ENCODE results near the gene ACSS3. TPM values are rescaled to one million over a fixed set of nuclear protein-coding genes. Genes with fewer than 3 reads are reported as not detected.
"Not testable (repeated sequence)": the region's sequence is repeated elsewhere in the genome, so short reads cannot be mapped to it uniquely, and the experiment has no call there.

ACSS3 gene
- total and polyA plus RNA-seq, 2 donors, result 1.2 to 2.0 TPM

- Histone ChIP-seq H3K9me3 (ENCODE audit: control insufficient read depth in 2 of 2, insufficient read depth in 1 of 2, low read length in 1 of 2) (no peaks in the 10 kb centered on the region), H3K4me3 (ENCODE audit: low read length in 2 of 2) (no peak overlapping the region), H3K27ac (ENCODE audit: low read depth in 1 of 2, low read length in 1 of 2) (no peak overlapping the region), H3K36me3 (ENCODE audit: control insufficient read depth in 2 of 2, insufficient read depth in 2 of 2, low read length in 1 of 2) (no peaks in the 10 kb centered on the region), H3K4me1 (ENCODE audit: control insufficient read depth in 2 of 2, insufficient read depth in 2 of 2, low read length in 2 of 2) (no peaks in the 10 kb centered on the region), H3K27me3 (ENCODE audit: control insufficient read depth in 2 of 2, insufficient read depth in 1 of 2, low read length in 1 of 2) (no peaks in the 10 kb centered on the region)
- 82% methylated on average over 2 of the region's 2 CpGs for WGBS
- DNase-seq (ENCODE audit: low read depth in 6 of 9, low spot score in 9 of 9), result no peak
Observed at GRCh38 chr12:81172851-81173250, 95.0 kb downstream of the ACSS3 start.

- no peak overlapping the region for H3K4me3 ChIP-seq (ENCODE audit: low read length in 2 of 2)
- no peaks in the 10 kb centered on the region for H3K27me3 ChIP-seq (ENCODE audit: control insufficient read depth in 2 of 2, insufficient read depth in 1 of 2, low read length in 1 of 2)
- no peaks in the 10 kb centered on the region for H3K36me3 ChIP-seq (ENCODE audit: control insufficient read depth in 2 of 2, insufficient read depth in 2 of 2, low read length in 1 of 2)
- WGBS, result 86% methylated on average over 4 of the region's 4 CpGs
- no peak for DNase-seq (ENCODE audit: low read depth in 6 of 9, low spot score in 9 of 9)
- no peak overlapping the region for H3K27ac ChIP-seq (ENCODE audit: low read depth in 1 of 2, low read length in 1 of 2)
- H3K4me1 ChIP-seq (ENCODE audit: control insufficient read depth in 2 of 2, insufficient read depth in 2 of 2, low read length in 2 of 2), result no peaks in the 10 kb centered on the region
- no peaks in the 10 kb centered on the region for H3K9me3 ChIP-seq (ENCODE audit: control insufficient read depth in 2 of 2, insufficient read depth in 1 of 2, low read length in 1 of 2)
Observed at GRCh38 chr12:81174664-81175063, 96.8 kb downstream of the ACSS3 start.

GRCh38 chr12:81176796-81177195 is 98.9 kb downstream of the ACSS3 start:
- Histone ChIP-seq H3K9me3 (ENCODE audit: control insufficient read depth in 2 of 2, insufficient read depth in 1 of 2, low read length in 1 of 2) (no peaks in the 10 kb centered on the region), H3K4me3 (ENCODE audit: low read length in 2 of 2) (no peak overlapping the region), H3K36me3 (ENCODE audit: control insufficient read depth in 2 of 2, insufficient read depth in 2 of 2, low read length in 1 of 2) (no peaks in the 10 kb centered on the region), H3K27ac (ENCODE audit: low read depth in 1 of 2, low read length in 1 of 2) (no peak overlapping the region), H3K4me1 (ENCODE audit: control insufficient read depth in 2 of 2, insufficient read depth in 2 of 2, low read length in 2 of 2) (no peaks in the 10 kb centered on the region), H3K27me3 (ENCODE audit: control insufficient read depth in 2 of 2, insufficient read depth in 1 of 2, low read length in 1 of 2) (no peaks in the 10 kb centered on the region)
- 73% methylated on average over 1 of the region's 1 CpG for WGBS
- DNase-seq (ENCODE audit: low read depth in 6 of 9, low spot score in 9 of 9), result no peak

GRCh38 chr12:81181691-81182090 is 103.8 kb downstream of the ACSS3 start:
- no peak overlapping the region for H3K4me3 ChIP-seq (ENCODE audit: low read length in 2 of 2)
- WGBS, result 96% methylated on average over 2 of the region's 2 CpGs
- H3K4me1 ChIP-seq (ENCODE audit: control insufficient read depth in 2 of 2, insufficient read depth in 2 of 2, low read length in 2 of 2), result no peaks in the 10 kb centered on the region
- DNase-seq (ENCODE audit: low read depth in 6 of 9, low spot score in 9 of 9), result no peak
- H3K9me3 ChIP-seq (ENCODE audit: control insufficient read depth in 2 of 2, insufficient read depth in 1 of 2, low read length in 1 of 2), result no peaks in the 10 kb centered on the region
- H3K27me3 ChIP-seq (ENCODE audit: control insufficient read depth in 2 of 2, insufficient read depth in 1 of 2, low read length in 1 of 2), result no peaks in the 10 kb centered on the region
- H3K36me3 ChIP-seq (ENCODE audit: control insufficient read depth in 2 of 2, insufficient read depth in 2 of 2, low read length in 1 of 2), result no peaks in the 10 kb centered on the region
- H3K27ac ChIP-seq (ENCODE audit: low read depth in 1 of 2, low read length in 1 of 2), result no peak overlapping the region

GRCh38 chr12:81187686-81188085 is 109.8 kb downstream of the ACSS3 start:
- Histone ChIP-seq H3K27me3 (ENCODE audit: control insufficient read depth in 2 of 2, insufficient read depth in 1 of 2, low read length in 1 of 2) (no peaks in the 10 kb centered on the region), H3K4me3 (ENCODE audit: low read length in 2 of 2) (no peak overlapping the region), H3K36me3 (ENCODE audit: control insufficient read depth in 2 of 2, insufficient read depth in 2 of 2, low read length in 1 of 2) (no peaks in the 10 kb centered on the region), H3K9me3 (ENCODE audit: control insufficient read depth in 2 of 2, insufficient read depth in 1 of 2, low read length in 1 of 2) (no peaks in the 10 kb centered on the region), H3K4me1 (ENCODE audit: control insufficient read depth in 2 of 2, insufficient read depth in 2 of 2, low read length in 2 of 2) (no peaks in the 10 kb centered on the region), H3K27ac (ENCODE audit: low read depth in 1 of 2, low read length in 1 of 2) (no peak overlapping the region)
- 99% methylated on average over 1 of the region's 1 CpG for WGBS
- DNase-seq (ENCODE audit: low read depth in 6 of 9, low spot score in 9 of 9), result no peak

- no peaks in the 10 kb centered on the region for H3K27me3 ChIP-seq (ENCODE audit: control insufficient read depth in 2 of 2, insufficient read depth in 1 of 2, low read length in 1 of 2)
- WGBS, result 93% methylated on average over 3 of the region's 3 CpGs
- no peaks in the 10 kb centered on the region for H3K36me3 ChIP-seq (ENCODE audit: control insufficient read depth in 2 of 2, insufficient read depth in 2 of 2, low read length in 1 of 2)
- H3K4me1 ChIP-seq (ENCODE audit: control insufficient read depth in 2 of 2, insufficient read depth in 2 of 2, low read length in 2 of 2), result no peaks in the 10 kb centered on the region
- H3K27ac ChIP-seq (ENCODE audit: low read depth in 1 of 2, low read length in 1 of 2), result no peak overlapping the region
- H3K9me3 ChIP-seq (ENCODE audit: control insufficient read depth in 2 of 2, insufficient read depth in 1 of 2, low read length in 1 of 2), result no peaks in the 10 kb centered on the region
- DNase-seq (ENCODE audit: low read depth in 6 of 9, low spot score in 9 of 9), result no peak
- no peak overlapping the region for H3K4me3 ChIP-seq (ENCODE audit: low read length in 2 of 2)
Observed at GRCh38 chr12:81196595-81196994, 118.7 kb downstream of the ACSS3 start.

- H3K27me3 ChIP-seq (ENCODE audit: control insufficient read depth in 2 of 2, insufficient read depth in 1 of 2, low read length in 1 of 2); H3K4me3 ChIP-seq (ENCODE audit: low read length in 2 of 2); H3K27ac ChIP-seq (ENCODE audit: low read depth in 1 of 2, low read length in 1 of 2); DNase-seq (ENCODE audit: low read depth in 6 of 9, low spot score in 9 of 9); H3K4me1 ChIP-seq (ENCODE audit: control insufficient read depth in 2 of 2, insufficient read depth in 2 of 2, low read length in 2 of 2); H3K36me3 ChIP-seq (ENCODE audit: control insufficient read depth in 2 of 2, insufficient read depth in 2 of 2, low read length in 1 of 2); H3K9me3 ChIP-seq (ENCODE audit: control insufficient read depth in 2 of 2, insufficient read depth in 1 of 2, low read length in 1 of 2): not testable (repeated sequence)
- WGBS, result 91% methylated on average over 6 of the region's 6 CpGs
Observed at GRCh38 chr12:81200561-81200960, 122.7 kb downstream of the ACSS3 start.

GRCh38 chr12:81203671-81204204 is 125.9 kb downstream of the ACSS3 start:
- no peak overlapping the region for H3K4me3 ChIP-seq (ENCODE audit: low read length in 2 of 2)
- no peak for DNase-seq (ENCODE audit: low read depth in 6 of 9, low spot score in 9 of 9)
- no peaks in the 10 kb centered on the region for H3K36me3 ChIP-seq (ENCODE audit: control insufficient read depth in 2 of 2, insufficient read depth in 2 of 2, low read length in 1 of 2)
- no peak overlapping the region for H3K27ac ChIP-seq (ENCODE audit: low read depth in 1 of 2, low read length in 1 of 2)
- H3K9me3 ChIP-seq (ENCODE audit: control insufficient read depth in 2 of 2, insufficient read depth in 1 of 2, low read length in 1 of 2), result no peaks in the 10 kb centered on the region
- H3K4me1 ChIP-seq (ENCODE audit: control insufficient read depth in 2 of 2, insufficient read depth in 2 of 2, low read length in 2 of 2), result no peaks in the 10 kb centered on the region
- WGBS, result 48% methylated on average over 3 of the region's 3 CpGs
- H3K27me3 ChIP-seq (ENCODE audit: control insufficient read depth in 2 of 2, insufficient read depth in 1 of 2, low read length in 1 of 2), result no peaks in the 10 kb centered on the region

- no peak for DNase-seq (ENCODE audit: low read depth in 6 of 9, low spot score in 9 of 9)
- H3K36me3 ChIP-seq (ENCODE audit: control insufficient read depth in 2 of 2, insufficient read depth in 2 of 2, low read length in 1 of 2), result no peaks in the 10 kb centered on the region
- WGBS, result 92% methylated on average over 1 of the region's 1 CpG
- H3K4me3 ChIP-seq (ENCODE audit: low read length in 2 of 2), result no peak overlapping the region
- H3K27me3 ChIP-seq (ENCODE audit: control insufficient read depth in 2 of 2, insufficient read depth in 1 of 2, low read length in 1 of 2), result no peaks in the 10 kb centered on the region
- H3K27ac ChIP-seq (ENCODE audit: low read depth in 1 of 2, low read length in 1 of 2), result no peak overlapping the region
- no peaks in the 10 kb centered on the region for H3K9me3 ChIP-seq (ENCODE audit: control insufficient read depth in 2 of 2, insufficient read depth in 1 of 2, low read length in 1 of 2)
- H3K4me1 ChIP-seq (ENCODE audit: control insufficient read depth in 2 of 2, insufficient read depth in 2 of 2, low read length in 2 of 2), result no peaks in the 10 kb centered on the region
Observed at GRCh38 chr12:81205416-81205815, 127.5 kb downstream of the ACSS3 start.

GRCh38 chr12:81206429-81206828 is 128.6 kb downstream of the ACSS3 start:
- no peaks in the 10 kb centered on the region for H3K9me3 ChIP-seq (ENCODE audit: control insufficient read depth in 2 of 2, insufficient read depth in 1 of 2, low read length in 1 of 2)
- no peak overlapping the region for H3K4me3 ChIP-seq (ENCODE audit: low read length in 2 of 2)
- no peaks in the 10 kb centered on the region for H3K36me3 ChIP-seq (ENCODE audit: control insufficient read depth in 2 of 2, insufficient read depth in 2 of 2, low read length in 1 of 2)
- H3K27me3 ChIP-seq (ENCODE audit: control insufficient read depth in 2 of 2, insufficient read depth in 1 of 2, low read length in 1 of 2), result no peaks in the 10 kb centered on the region
- no peaks in the 10 kb centered on the region for H3K4me1 ChIP-seq (ENCODE audit: control insufficient read depth in 2 of 2, insufficient read depth in 2 of 2, low read length in 2 of 2)
- H3K27ac ChIP-seq (ENCODE audit: low read depth in 1 of 2, low read length in 1 of 2), result no peak overlapping the region
- 83% methylated on average over 2 of the region's 2 CpGs for WGBS
- DNase-seq (ENCODE audit: low read depth in 6 of 9, low spot score in 9 of 9), result no peak

Measured in thymus (tissue), 11 donors.